Suprapubic skin (tissue), 3 donors: ENCODE measurements around the gene C19orf38.

Source experiments
- POLR2A ChIP-seq, 2 donors: fragments of 450-650 bp; IDR thresholded peaks; one replicate each; pipeline ENCODE4 v1.6.1; 2017; ENCODE audit warnings: antibody characterized with exemption in 2 of 2, mild to moderate bottlenecking in 2 of 2, moderate library complexity in 2 of 2
- TF ChIP-seq, protein P1 (sequence below), 2 donors: fragments of 200-600 bp in 1 of 2; fragments of 450-650 bp in 1 of 2; sonication (generic) in 1 of 2; IDR thresholded peaks; one replicate each; pipeline ENCODE4 v1.5.1; 2016 to 2019; ENCODE audit warnings: antibody characterized with exemption in 2 of 2, mild to moderate bottlenecking in 1 of 2, moderate library complexity in 1 of 2

DNA sequence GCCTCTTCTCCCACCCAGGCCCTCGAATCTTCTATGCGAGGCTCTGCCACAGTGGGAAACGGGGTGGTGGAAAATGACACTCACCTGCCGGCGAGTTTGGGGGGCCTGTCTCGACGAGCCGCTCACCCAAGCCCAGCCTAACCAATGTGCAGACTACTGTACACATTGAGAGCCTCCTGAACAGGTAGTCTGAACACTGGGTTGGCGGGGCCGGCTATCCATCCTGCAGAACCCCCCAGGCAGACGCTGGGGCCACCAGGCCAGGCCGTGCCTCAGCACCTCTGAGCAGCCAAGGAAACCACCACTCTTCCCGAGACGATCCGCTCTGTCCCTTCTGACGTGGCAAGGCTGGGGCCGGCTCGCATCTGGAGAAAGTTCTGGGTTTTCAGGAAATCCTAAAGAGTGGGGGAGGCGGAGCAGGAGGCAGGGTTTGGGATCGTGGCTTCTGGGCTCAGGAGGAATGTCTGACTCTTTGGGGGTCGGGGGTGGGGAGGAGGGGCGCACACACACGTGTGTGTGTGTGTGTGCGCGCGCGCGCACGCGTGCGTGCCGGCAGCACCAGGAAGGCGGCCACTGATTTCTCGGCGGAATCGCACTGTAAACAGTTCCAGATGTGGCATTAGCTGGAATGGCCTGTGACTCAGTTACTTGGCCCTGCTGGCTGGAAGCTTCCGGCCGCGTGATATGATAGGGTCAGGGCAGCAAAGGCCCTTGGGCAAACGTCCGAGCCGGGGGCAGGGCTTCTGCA is 30.8 kb upstream of the C19orf38 start:
- TF ChIP-seq POLR2A (IDR thresholded peaks at IDR 0.05) = no peak
- TF ChIP-seq, protein P1, sequence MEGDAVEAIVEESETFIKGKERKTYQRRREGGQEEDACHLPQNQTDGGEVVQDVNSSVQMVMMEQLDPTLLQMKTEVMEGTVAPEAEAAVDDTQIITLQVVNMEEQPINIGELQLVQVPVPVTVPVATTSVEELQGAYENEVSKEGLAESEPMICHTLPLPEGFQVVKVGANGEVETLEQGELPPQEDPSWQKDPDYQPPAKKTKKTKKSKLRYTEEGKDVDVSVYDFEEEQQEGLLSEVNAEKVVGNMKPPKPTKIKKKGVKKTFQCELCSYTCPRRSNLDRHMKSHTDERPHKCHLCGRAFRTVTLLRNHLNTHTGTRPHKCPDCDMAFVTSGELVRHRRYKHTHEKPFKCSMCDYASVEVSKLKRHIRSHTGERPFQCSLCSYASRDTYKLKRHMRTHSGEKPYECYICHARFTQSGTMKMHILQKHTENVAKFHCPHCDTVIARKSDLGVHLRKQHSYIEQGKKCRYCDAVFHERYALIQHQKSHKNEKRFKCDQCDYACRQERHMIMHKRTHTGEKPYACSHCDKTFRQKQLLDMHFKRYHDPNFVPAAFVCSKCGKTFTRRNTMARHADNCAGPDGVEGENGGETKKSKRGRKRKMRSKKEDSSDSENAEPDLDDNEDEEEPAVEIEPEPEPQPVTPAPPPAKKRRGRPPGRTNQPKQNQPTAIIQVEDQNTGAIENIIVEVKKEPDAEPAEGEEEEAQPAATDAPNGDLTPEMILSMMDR (IDR thresholded peaks at IDR 0.05) = no peak
